Smooth muscle cell (in vitro differentiated cells): ENCODE data around the gene DBI. TPM values are rescaled to one million over a fixed set of nuclear protein-coding genes. Genes with fewer than 3 reads are reported as not detected.

Experiments
- DNase-seq: peaks from one replicate; lab custom pipeline; 2025; ENCODE audit not compliant: unreplicated experiment; lab: John Stamatoyannopoulos, UW
- H2AFZ ChIP-seq: fragments of 200-600 bp; sonication (generic); 2 replicates; pipeline ENCODE4 v1.6.0; 2016; ENCODE audit warnings: antibody characterized with exemption, low read depth, mild to moderate bottlenecking
- H3F3A ChIP-seq: fragments of 200-600 bp; sonication (generic); 2 replicates; pipeline ENCODE4 v1.6.0; 2017; ENCODE audit warnings: antibody characterized with exemption, low read depth
- H3K27ac ChIP-seq: fragments of 200-600 bp; sonication (generic); 2 replicates; pipeline ENCODE4 v1.5.1; 2016; ENCODE audit warnings: low read depth, mild to moderate bottlenecking
- H3K27me3 ChIP-seq: fragments of 200-600 bp; sonication (generic); 2 replicates; pipeline ENCODE4 v1.6.1; 2016; ENCODE audit warnings: low read depth, mild to moderate bottlenecking
- H3K36me3 ChIP-seq: fragments of 200-600 bp; sonication (generic); 2 replicates; pipeline ENCODE4 v1.5.1; 2016; ENCODE audit warnings: low read depth
- H3K4me1 ChIP-seq: fragments of 200-600 bp; sonication (generic); 2 replicates; pipeline ENCODE4 v1.5.1; 2016; ENCODE audit warnings: low read depth
- H3K4me2 ChIP-seq: fragments of 200-600 bp; sonication (generic); 2 replicates; pipeline ENCODE4 v1.6.0; 2016; ENCODE audit warnings: mild to moderate bottlenecking
- H3K4me3 ChIP-seq: fragments of 200-600 bp; sonication (generic); 2 replicates; pipeline ENCODE4 v1.5.1; 2016; ENCODE audit warnings: mild to moderate bottlenecking
- H3K79me2 ChIP-seq: fragments of 200-600 bp; sonication (generic); 2 replicates; pipeline ENCODE4 v1.6.0; 2016; ENCODE audit warnings: low read depth, mild to moderate bottlenecking
- H3K9ac ChIP-seq: fragments of 200-600 bp; sonication (generic); 2 replicates; pipeline ENCODE4 v1.6.0; 2016; ENCODE audit warnings: low read depth
- H3K9me3 ChIP-seq: fragments of 200-600 bp; sonication (generic); replicated peaks from 2 replicates; pipeline ENCODE4 v1.5.1; 2016; ENCODE audit warnings: low read depth
- H4K20me1 ChIP-seq: fragments of 200-600 bp; sonication (generic); 2 replicates; pipeline ENCODE4 v1.6.0; 2016; ENCODE audit warnings: low read depth
- WGBS: methylation state at CpG from one replicate; pipeline ENCODE4 v1.1.7; 2016; ENCODE audit warnings: low lambda C conversion rate; 5-methylcytosine and 5-hydroxymethylcytosine counted together
- polyA plus RNA-seq: library from polyadenylated mRNA; unstranded; fragments of >200 nt; fragmentation: Nextera tagmentation; extraction: Ambion mirVana; gene quantifications from 2 replicates; pipeline ENCODE4 v1.2.1, GENCODE V29; 2016
- total RNA-seq: library from RNA; depleted of rRNA; stranded (reverse); fragments of >200 nt; gene quantifications from 2 replicates; pipeline ENCODE4 v1.2.3, GENCODE V29; 2014
- TF ChIP-seq, protein P1 (sequence below): fragments of 200-600 bp; sonication (generic); IDR thresholded peaks from 2 replicates; pipeline ENCODE4 v1.5.1; 2017; ENCODE audit warnings: borderline replicate concordance, mild to moderate bottlenecking, antibody characterized with exemption; ENCODE audit not compliant: insufficient read depth, poor library complexity, severe bottlenecking

Gene DBI
- total and polyA plus RNA-seq, 2 experiments from 2014 or later = 126 to 408 TPM

- Histone ChIP-seq H3K79me2 (no peaks in the 10 kb centered on the region), H2AFZ (no peak overlapping the region)
- WGBS = 82% methylated on average over 7 of the region's 7 CpGs
These were observed 10.7 kb downstream of the DBI start for GRCh38 chr2:119377294-119377992.

GRCh38 chr2:119377993-119378345 is 11.2 kb downstream of the DBI start:
- Histone ChIP-seq H3K4me1 (no peaks in the 10 kb centered on the region), H4K20me1 (no peaks in the 10 kb centered on the region), H3K9me3 (no peaks in the 10 kb centered on the region), H3K4me2 (no peak overlapping the region), H3K4me3 (no peak overlapping the region), H3F3A (no peaks in the 10 kb centered on the region), H3K36me3 (peaks cover 11% of the 10 kb centered on the region), H3K27me3 (no peaks in the 10 kb centered on the region), H3K79me2 (no peaks in the 10 kb centered on the region), H2AFZ (no peak overlapping the region), H3K9ac (no peak overlapping the region), H3K27ac (no peak overlapping the region)
- whole genome bisulfite sequencing = 49% methylated on average over 5 of the region's 5 CpGs
- TF ChIP-seq, protein P1, sequence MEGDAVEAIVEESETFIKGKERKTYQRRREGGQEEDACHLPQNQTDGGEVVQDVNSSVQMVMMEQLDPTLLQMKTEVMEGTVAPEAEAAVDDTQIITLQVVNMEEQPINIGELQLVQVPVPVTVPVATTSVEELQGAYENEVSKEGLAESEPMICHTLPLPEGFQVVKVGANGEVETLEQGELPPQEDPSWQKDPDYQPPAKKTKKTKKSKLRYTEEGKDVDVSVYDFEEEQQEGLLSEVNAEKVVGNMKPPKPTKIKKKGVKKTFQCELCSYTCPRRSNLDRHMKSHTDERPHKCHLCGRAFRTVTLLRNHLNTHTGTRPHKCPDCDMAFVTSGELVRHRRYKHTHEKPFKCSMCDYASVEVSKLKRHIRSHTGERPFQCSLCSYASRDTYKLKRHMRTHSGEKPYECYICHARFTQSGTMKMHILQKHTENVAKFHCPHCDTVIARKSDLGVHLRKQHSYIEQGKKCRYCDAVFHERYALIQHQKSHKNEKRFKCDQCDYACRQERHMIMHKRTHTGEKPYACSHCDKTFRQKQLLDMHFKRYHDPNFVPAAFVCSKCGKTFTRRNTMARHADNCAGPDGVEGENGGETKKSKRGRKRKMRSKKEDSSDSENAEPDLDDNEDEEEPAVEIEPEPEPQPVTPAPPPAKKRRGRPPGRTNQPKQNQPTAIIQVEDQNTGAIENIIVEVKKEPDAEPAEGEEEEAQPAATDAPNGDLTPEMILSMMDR = no peak
- no peak for DNase-seq

More at GRCh38 chr2:119377294-119377992, 10.7 kb downstream of the DBI start:
- TF ChIP-seq, protein P1 = no peak
- no peak overlapping the region for H3K4me2 ChIP-seq
- no peaks in the 10 kb centered on the region for H3K27me3 ChIP-seq
- no peak overlapping the region for H3K4me3 ChIP-seq
- H3K36me3 ChIP-seq = peaks cover 16% of the 10 kb centered on the region
- H3K9ac ChIP-seq = no peak overlapping the region
- H3K4me1 ChIP-seq = no peaks in the 10 kb centered on the region
- no peak overlapping the region for H3K27ac ChIP-seq
- H4K20me1 ChIP-seq = no peaks in the 10 kb centered on the region
- no peaks in the 10 kb centered on the region for H3K9me3 ChIP-seq
- no peak for DNase-seq
- no peaks in the 10 kb centered on the region for H3F3A ChIP-seq

DNA sequence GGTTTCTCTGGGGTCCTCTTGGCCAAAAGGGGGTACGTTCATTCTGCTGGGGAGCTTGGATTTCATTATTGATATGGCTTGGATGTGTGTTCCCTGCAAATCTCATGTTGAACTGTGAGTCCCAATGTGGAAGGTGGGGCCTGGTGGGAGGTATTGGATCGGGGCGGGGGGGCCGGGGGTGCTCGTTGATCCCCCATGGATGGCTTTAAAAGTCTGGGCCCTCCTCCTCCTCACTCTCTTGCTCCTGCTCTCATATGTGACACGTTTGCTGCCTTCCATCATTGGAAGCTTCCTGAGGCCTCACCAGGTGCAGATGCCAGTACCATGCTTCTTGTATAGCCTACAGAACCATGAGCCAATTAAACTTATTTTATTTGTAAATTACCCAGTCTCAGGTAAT is 11.8 kb downstream of the DBI start:
- WGBS = 97% methylated on average over 6 of the region's 6 CpGs
- H2AFZ ChIP-seq = no peak overlapping the region
- H4K20me1 ChIP-seq = no peaks in the 10 kb centered on the region
- no peaks in the 10 kb centered on the region for H3F3A ChIP-seq
- no peak overlapping the region for H3K27ac ChIP-seq
- TF ChIP-seq, protein P1 = no peak
- H3K4me2 ChIP-seq = no peak overlapping the region
- H3K9me3 ChIP-seq = no peaks in the 10 kb centered on the region
- no peaks in the 10 kb centered on the region for H3K27me3 ChIP-seq
- no peak for DNase-seq
- H3K36me3 ChIP-seq = peaks cover 5% of the 10 kb centered on the region
- H3K79me2 ChIP-seq = no peaks in the 10 kb centered on the region
- H3K9ac ChIP-seq = no peak overlapping the region
- no peaks in the 10 kb centered on the region for H3K4me1 ChIP-seq
- no peak overlapping the region for H3K4me3 ChIP-seq
